Gastroesophageal sphincter (tissue), 3 donors: ENCODE results near the gene UBE4B.

Source experiments
- EP300 ChIP-seq: sonication (generic); formaldehyde crosslinking; IDR thresholded peaks from one replicate; pipeline ENCODE4 v1.6.1; 2017; ENCODE audit warnings: antibody characterized with exemption, mild to moderate bottlenecking
- POLR2A ChIP-seq, 2 donors: fragments of 450-650 bp; IDR thresholded peaks; one replicate each; pipeline ENCODE4 v1.6.1; 2017; ENCODE audit warnings: antibody characterized with exemption in 2 of 2, mild to moderate bottlenecking in 2 of 2, moderate library complexity in 1 of 2
- POLR2AphosphoS5 ChIP-seq: sonication (generic); formaldehyde crosslinking; IDR thresholded peaks from one replicate; pipeline ENCODE4 v1.6.1; 2017; ENCODE audit warnings: antibody characterized with exemption
- TF ChIP-seq, protein P1 (sequence below), 4 experiments: fragments of 200-600 bp in 2 of 4; fragments of 450-650 bp in 2 of 4; sonication (generic) in 1 of 4; IDR thresholded peaks; one replicate each; pipeline ENCODE4 v1.5.1; 2017 to 2019; ENCODE audit warnings: antibody characterized with exemption in 4 of 4, mild to moderate bottlenecking in 2 of 4, moderate library complexity in 2 of 4

DNA sequence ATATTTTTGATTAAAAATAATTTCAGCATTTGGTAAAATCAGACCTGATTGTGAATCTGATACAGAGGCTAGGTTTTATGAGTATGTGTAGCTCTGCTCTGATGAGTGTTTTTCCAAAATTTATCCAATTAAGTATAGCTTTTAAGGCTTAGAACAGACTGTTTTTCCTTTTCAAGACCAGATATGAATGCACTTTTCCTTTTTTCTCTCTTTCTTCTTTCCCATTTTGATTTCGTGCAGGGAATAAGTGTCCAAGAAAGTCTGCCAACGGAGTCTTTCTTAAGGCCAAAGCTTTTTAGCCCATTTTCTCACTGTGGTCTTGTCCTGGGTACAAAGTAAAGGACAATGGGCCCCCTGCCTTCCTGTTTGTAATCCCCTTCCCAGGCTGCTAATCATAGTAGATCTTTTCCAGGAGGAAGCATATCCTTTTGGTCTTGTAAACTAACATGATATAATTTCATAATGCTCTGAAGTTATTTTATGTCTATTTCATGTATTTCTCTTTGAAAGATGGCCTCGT is 180.5 kb downstream of the UBE4B start:
- TF ChIP-seq, protein P1, sequence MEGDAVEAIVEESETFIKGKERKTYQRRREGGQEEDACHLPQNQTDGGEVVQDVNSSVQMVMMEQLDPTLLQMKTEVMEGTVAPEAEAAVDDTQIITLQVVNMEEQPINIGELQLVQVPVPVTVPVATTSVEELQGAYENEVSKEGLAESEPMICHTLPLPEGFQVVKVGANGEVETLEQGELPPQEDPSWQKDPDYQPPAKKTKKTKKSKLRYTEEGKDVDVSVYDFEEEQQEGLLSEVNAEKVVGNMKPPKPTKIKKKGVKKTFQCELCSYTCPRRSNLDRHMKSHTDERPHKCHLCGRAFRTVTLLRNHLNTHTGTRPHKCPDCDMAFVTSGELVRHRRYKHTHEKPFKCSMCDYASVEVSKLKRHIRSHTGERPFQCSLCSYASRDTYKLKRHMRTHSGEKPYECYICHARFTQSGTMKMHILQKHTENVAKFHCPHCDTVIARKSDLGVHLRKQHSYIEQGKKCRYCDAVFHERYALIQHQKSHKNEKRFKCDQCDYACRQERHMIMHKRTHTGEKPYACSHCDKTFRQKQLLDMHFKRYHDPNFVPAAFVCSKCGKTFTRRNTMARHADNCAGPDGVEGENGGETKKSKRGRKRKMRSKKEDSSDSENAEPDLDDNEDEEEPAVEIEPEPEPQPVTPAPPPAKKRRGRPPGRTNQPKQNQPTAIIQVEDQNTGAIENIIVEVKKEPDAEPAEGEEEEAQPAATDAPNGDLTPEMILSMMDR (IDR thresholded peaks at IDR 0.05), result no peak
- no peak for TF ChIP-seq POLR2A (IDR thresholded peaks at IDR 0.05)
- no peak for TF ChIP-seq POLR2AphosphoS5
- TF ChIP-seq EP300, result no peak
